LNCAP (cell line): ENCODE data around the gene NREP.

Experiments used
- TF ChIP-seq, protein P1 (sequence below): fragments of 450-650 bp; IDR thresholded peaks from 2 replicates; pipeline ENCODE4 v1.5.1; 2017; ENCODE audit warnings: mild to moderate bottlenecking

The NREP gene

GRCh38 chr5:111743988-111744387 is 13.0 kb downstream of the NREP start:
- TF ChIP-seq, protein P1, sequence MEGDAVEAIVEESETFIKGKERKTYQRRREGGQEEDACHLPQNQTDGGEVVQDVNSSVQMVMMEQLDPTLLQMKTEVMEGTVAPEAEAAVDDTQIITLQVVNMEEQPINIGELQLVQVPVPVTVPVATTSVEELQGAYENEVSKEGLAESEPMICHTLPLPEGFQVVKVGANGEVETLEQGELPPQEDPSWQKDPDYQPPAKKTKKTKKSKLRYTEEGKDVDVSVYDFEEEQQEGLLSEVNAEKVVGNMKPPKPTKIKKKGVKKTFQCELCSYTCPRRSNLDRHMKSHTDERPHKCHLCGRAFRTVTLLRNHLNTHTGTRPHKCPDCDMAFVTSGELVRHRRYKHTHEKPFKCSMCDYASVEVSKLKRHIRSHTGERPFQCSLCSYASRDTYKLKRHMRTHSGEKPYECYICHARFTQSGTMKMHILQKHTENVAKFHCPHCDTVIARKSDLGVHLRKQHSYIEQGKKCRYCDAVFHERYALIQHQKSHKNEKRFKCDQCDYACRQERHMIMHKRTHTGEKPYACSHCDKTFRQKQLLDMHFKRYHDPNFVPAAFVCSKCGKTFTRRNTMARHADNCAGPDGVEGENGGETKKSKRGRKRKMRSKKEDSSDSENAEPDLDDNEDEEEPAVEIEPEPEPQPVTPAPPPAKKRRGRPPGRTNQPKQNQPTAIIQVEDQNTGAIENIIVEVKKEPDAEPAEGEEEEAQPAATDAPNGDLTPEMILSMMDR = no peak

- TF ChIP-seq, protein P1 = no peak
These were observed 13.5 kb downstream of the NREP start for GRCh38 chr5:111743512-111743911.

DNA sequence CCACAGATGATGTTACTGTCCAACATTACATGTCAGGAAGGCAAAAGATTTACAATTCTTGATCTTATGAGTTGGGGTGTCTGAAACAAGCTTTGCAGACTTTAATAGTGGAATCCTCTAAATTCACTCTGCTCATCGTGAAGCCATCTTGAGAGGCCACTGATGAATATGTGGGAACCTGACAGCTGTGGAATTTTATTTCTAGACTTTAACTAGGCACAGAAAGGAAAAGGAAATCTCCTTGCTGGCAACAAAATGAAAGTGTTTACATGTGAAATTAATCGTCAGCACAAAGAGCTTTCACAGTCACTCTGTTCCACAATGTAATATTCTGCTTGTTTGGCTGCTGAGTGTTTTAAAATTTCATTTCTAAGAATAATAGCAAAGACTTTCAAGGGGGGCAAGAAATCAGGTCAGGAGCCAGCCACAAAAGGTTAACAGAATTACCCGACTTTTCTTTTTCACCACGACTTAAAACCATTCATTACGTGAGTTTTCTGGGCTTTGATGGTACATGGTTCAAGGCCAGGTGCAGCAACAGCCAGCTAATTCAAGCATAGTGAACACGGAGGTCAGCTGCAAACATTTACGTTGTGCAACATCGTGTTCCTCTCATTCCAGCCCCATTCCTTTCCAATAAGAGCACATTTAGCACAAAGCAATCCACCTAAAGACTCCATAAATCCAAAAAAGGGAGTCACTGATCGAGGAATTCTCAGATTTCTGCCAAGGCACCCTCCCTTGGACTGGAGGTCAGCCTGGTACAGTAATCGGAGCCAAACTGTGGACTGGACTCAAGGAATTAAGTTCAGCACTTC is 14.6 kb downstream of the NREP start:
- TF ChIP-seq, protein P1 = no peak

DNA sequence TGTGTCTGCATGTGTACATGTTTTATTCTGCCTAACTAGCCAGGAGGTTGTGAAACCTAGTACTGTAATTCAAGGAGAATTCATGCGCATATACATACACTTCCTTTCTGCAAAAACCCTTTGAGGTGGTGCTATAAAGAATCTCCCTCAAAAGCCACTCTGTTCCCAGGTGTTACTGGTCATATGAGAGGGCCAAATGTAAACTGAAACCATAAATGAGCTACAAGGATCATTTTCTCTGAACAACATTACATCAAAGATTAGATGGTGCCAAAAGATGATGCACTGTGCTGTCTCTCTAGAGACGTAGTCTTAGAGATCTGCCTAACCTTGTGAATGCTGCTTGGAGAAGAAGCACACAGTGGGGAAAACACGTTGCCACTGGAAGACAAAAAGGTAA is 15.7 kb downstream of the NREP start:
- TF ChIP-seq, protein P1 = no peak

GRCh38 chr5:111739416-111739815 is 17.6 kb downstream of the NREP start:
- TF ChIP-seq, protein P1 = no peak

DNA sequence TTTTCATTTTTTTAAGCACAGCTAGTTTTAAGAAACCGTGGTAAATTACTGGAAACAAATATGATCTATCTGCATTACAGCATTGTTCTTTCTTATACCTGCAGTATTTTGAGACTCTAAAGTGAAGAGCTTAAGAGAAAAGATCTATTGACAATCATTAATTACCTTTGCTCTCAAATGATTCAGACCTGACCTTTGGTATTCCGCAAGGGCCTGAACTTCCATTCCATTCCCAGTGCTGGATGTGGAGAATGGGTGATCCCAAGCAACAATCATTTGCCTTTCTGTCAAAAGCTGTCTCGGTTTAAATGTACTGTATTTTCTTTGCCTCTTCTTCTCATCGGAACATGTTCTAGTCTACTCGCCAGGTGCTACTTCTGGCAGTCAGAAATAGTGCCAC is 18.9 kb downstream of the NREP start:
- TF ChIP-seq, protein P1 = no peak

- TF ChIP-seq, protein P1 = no peak
These were observed 19.3 kb downstream of the NREP start for GRCh38 chr5:111737716-111738115.
